WTC11 (cell line): ENCODE results near the gene PTPRS. TPM values are rescaled to one million over a fixed set of nuclear protein-coding genes. Genes with fewer than 3 reads are reported as not detected.

Experiments
- ATAC-seq: fragments of 200-7000 bp; cut with Tn5 transposase; 2 replicates; pipeline ENCODE4 v1.10.0; 2021; ENCODE audit warnings: mild to moderate bottlenecking, moderate library complexity
- CTCF ChIA-PET: fragments of 300-600 bp; sonication (Branson Sonifier 250); formaldehyde crosslinking; loops from one replicate; lab custom pipeline; 2021; ENCODE audit warnings: antibody characterized with exemption; lab: Charles Lee
- POLR2A ChIA-PET: fragments of 350-600 bp; sonication (Branson Sonifier 250); formaldehyde crosslinking; loops from one replicate; lab custom pipeline; 2021; ENCODE audit warnings: antibody characterized with exemption; lab: Charles Lee
- DNase-seq: peaks from one replicate; pipeline ENCODE4 v3.0.0; 2021; ENCODE audit warnings: low spot score
- H3K27ac Mint-ChIP-seq: 2 replicates; pipeline ENCODE4 v1.8.0; 2021; ENCODE audit warnings: mixed read lengths
- H3K27me3 Mint-ChIP-seq: 2 replicates; pipeline ENCODE4 v1.8.0; 2021; ENCODE audit warnings: low read depth, mild to moderate bottlenecking, moderate library complexity, mixed read lengths
- H3K36me3 Mint-ChIP-seq: 2 replicates; pipeline ENCODE4 v1.8.0; 2021; ENCODE audit warnings: mixed read lengths
- H3K4me1 Mint-ChIP-seq: 2 replicates; pipeline ENCODE4 v1.8.0; 2022; ENCODE audit warnings: mixed read lengths
- H3K4me3 Mint-ChIP-seq: 2 replicates; pipeline ENCODE4 v1.8.0; 2021; ENCODE audit warnings: mild to moderate bottlenecking, moderate library complexity, mixed read lengths
- H3K9me3 Mint-ChIP-seq: 2 replicates; pipeline ENCODE4 v1.8.0; 2021; ENCODE audit warnings: mixed read lengths
- ATF1 ChIP-seq: sonication (generic); formaldehyde crosslinking; IDR thresholded peaks from 2 replicates; pipeline ENCODE4 v1.8.1; 2023; ENCODE audit warnings: mild to moderate bottlenecking, moderate library complexity, missing genetic modification reagents
- CBFB ChIP-seq: sonication (generic); formaldehyde crosslinking; IDR thresholded peaks from 2 replicates; pipeline ENCODE4 v1.8.1; 2022; ENCODE audit warnings: mild to moderate bottlenecking, low read depth, missing genetic modification reagents
- CREM ChIP-seq: sonication (generic); formaldehyde crosslinking; IDR thresholded peaks from 2 replicates; pipeline ENCODE4 v1.8.1; 2022; ENCODE audit warnings: mild to moderate bottlenecking, missing genetic modification reagents, moderate library complexity
- E2F5 ChIP-seq: sonication (generic); formaldehyde crosslinking; IDR thresholded peaks from 2 replicates; pipeline ENCODE4 v1.8.1; 2022; ENCODE audit warnings: mild to moderate bottlenecking, moderate library complexity, missing genetic modification reagents
- EMX1 ChIP-seq: fragments of 250-450 bp; sonication (Bioruptor Pico); IDR thresholded peaks from 2 replicates; pipeline ENCODE4 v1.8.0; 2021; ENCODE audit warnings: mild to moderate bottlenecking
- FOXJ3 ChIP-seq: sonication (generic); formaldehyde crosslinking; IDR thresholded peaks from 2 replicates; pipeline ENCODE4 v1.9.0; 2021; ENCODE audit warnings: missing genetic modification reagents, mild to moderate bottlenecking, borderline replicate concordance
- FOXP1 ChIP-seq: sonication (generic); formaldehyde crosslinking; IDR thresholded peaks from 2 replicates; pipeline ENCODE4 v1.8.0; 2022; ENCODE audit warnings: missing genetic modification reagents, mild to moderate bottlenecking, moderate library complexity, borderline replicate concordance
- GTF2I ChIP-seq: fragments of 250-450 bp; sonication (Bioruptor Pico); conservative IDR thresholded peaks from 2 replicates; pipeline ENCODE4 v1.4.0; 2021; ENCODE audit warnings: mild to moderate bottlenecking
- IRF2 ChIP-seq: sonication (generic); formaldehyde crosslinking; IDR thresholded peaks from 2 replicates; pipeline ENCODE4 v1.8.0; 2022; ENCODE audit warnings: low read depth, missing genetic modification reagents, borderline replicate concordance
- MAX ChIP-seq: sonication (generic); formaldehyde crosslinking; IDR thresholded peaks from 2 replicates; pipeline ENCODE4 v1.8.0; 2022; ENCODE audit warnings: mild to moderate bottlenecking, missing genetic modification reagents
- MXD4 ChIP-seq: fragments of 250-450 bp; sonication (Bioruptor Pico); IDR thresholded peaks from 2 replicates; pipeline ENCODE4 v1.8.0; 2021; ENCODE audit warnings: mild to moderate bottlenecking, moderate library complexity, borderline replicate concordance
- NFYB ChIP-seq: sonication (generic); formaldehyde crosslinking; conservative IDR thresholded peaks from 2 replicates; pipeline ENCODE4 v1.8.0; 2022; ENCODE audit warnings: low read depth, missing genetic modification reagents
- NR2C2 ChIP-seq: sonication (generic); formaldehyde crosslinking; IDR thresholded peaks from 2 replicates; pipeline ENCODE4 v1.8.0; 2022; ENCODE audit warnings: mild to moderate bottlenecking, missing genetic modification reagents
- NR3C1 ChIP-seq: sonication (generic); formaldehyde crosslinking; conservative IDR thresholded peaks from 2 replicates; pipeline ENCODE4 v1.8.1; 2023; ENCODE audit warnings: low read depth, mild to moderate bottlenecking, missing genetic modification reagents
- PRRX2 ChIP-seq: fragments of 250-450 bp; sonication (Bioruptor Pico); IDR thresholded peaks from 2 replicates; pipeline ENCODE4 v1.8.0; 2021; ENCODE audit warnings: mild to moderate bottlenecking
- RELA ChIP-seq: sonication (generic); formaldehyde crosslinking; IDR thresholded peaks from 2 replicates; pipeline ENCODE4 v1.8.1; 2022; ENCODE audit warnings: missing genetic modification reagents, mild to moderate bottlenecking, borderline replicate concordance
- SMAD3 ChIP-seq: sonication (generic); formaldehyde crosslinking; IDR thresholded peaks from 2 replicates; pipeline ENCODE4 v1.8.0; 2022; ENCODE audit warnings: missing genetic modification reagents, mild to moderate bottlenecking, borderline replicate concordance
- USF1 ChIP-seq: sonication (generic); formaldehyde crosslinking; IDR thresholded peaks from 2 replicates; pipeline ENCODE4 v1.8.0; 2022; ENCODE audit warnings: mild to moderate bottlenecking, missing genetic modification reagents
- ZNF416 ChIP-seq: fragments of 250-450 bp; sonication (Bioruptor Pico); IDR thresholded peaks from 2 replicates; pipeline ENCODE4 v1.9.0; 2021; ENCODE audit warnings: mild to moderate bottlenecking, inconsistent platforms
- ZNF423 ChIP-seq: fragments of 250-450 bp; sonication (Bioruptor Pico); IDR thresholded peaks from 2 replicates; pipeline ENCODE4 v2.1.2; 2022; ENCODE audit warnings: mild to moderate bottlenecking, moderate library complexity
- total RNA-seq: library from RNA; stranded (reverse); gene quantifications from 3 replicates; pipeline ENCODE4 v1.2.3, GENCODE V29; 2021
- TF ChIP-seq, protein P1 (sequence below): fragments of 250-450 bp; sonication (Bioruptor Pico); IDR thresholded peaks from 2 replicates; pipeline ENCODE4 v1.8.0; 2021; ENCODE audit warnings: mild to moderate bottlenecking
- TF ChIP-seq, protein P2 (sequence below): sonication (generic); formaldehyde crosslinking; conservative IDR thresholded peaks from 2 replicates; pipeline ENCODE4 v1.8.1; 2023; ENCODE audit warnings: mild to moderate bottlenecking, low read depth, missing genetic modification reagents, moderate library complexity

PTPRS gene
- total RNA-seq, 1 experiment from 2014 or later: 201 TPM

GRCh38 chr19:5308451-5309437 lies 31.9 kb downstream of the PTPRS start (continued):
- TF ChIP-seq, protein P1, sequence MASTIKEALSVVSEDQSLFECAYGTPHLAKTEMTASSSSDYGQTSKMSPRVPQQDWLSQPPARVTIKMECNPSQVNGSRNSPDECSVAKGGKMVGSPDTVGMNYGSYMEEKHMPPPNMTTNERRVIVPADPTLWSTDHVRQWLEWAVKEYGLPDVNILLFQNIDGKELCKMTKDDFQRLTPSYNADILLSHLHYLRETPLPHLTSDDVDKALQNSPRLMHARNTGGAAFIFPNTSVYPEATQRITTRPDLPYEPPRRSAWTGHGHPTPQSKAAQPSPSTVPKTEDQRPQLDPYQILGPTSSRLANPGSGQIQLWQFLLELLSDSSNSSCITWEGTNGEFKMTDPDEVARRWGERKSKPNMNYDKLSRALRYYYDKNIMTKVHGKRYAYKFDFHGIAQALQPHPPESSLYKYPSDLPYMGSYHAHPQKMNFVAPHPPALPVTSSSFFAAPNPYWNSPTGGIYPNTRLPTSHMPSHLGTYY (CRISPR knock-in tag): peak; percentile 92
- TF ChIP-seq IRF2 (CRISPR knock-in tag) (no peak), ZNF416 (CRISPR knock-in tag) (peak; percentile 90; the same call in 1 of the 2 replicates), FOXJ3 (no peak), E2F5 (no peak), FOXP1 (CRISPR knock-in tag) (no peak), RELA (no peak)

DNA sequence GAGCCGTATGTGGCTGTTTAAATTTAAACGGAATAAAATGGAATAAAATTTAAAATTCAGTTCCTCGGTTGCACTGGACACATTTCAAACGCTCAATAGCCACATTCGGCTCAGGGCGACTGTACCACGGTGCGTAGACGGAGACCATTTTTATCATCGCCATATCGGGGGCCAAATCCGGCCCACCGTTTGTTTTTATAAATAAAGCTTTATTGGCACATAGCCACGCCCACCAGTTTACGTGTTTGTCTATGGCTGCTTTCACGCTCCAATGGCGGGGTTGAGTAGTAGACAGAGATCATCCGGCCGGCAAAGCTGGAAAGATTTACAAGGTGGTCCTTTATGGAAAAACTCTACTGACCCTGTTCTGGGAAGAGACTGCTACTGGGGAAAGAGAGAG lies 33.0 kb downstream of the PTPRS start:
- ChIA-PET CTCF (interaction anchor here (0.5 kb wide), 1 partner anchor 293 kb away, joined by 5 read pairs; no protein-coding TSS in a partner anchor), POLR2A (no interaction called here)
- DNase-seq: no peak
- Mint-ChIP-seq H3K9me3 (peaks cover 3% of the 10 kb centered on the region), H3K4me1 (peaks cover 20% of the 10 kb centered on the region), H3K4me3 (no peak overlapping the region), H3K27me3 (no peaks in the 10 kb centered on the region)
- TF ChIP-seq SMAD3 (CRISPR knock-in tag) (no peak), USF1 (no peak), EMX1 (CRISPR knock-in tag) (no peak), CREM (CRISPR knock-in tag) (no peak), CBFB (no peak), GTF2I (no peak), MXD4 (CRISPR knock-in tag) (no peak), PRRX2 (CRISPR knock-in tag) (no peak), NR2C2 (CRISPR knock-in tag) (no peak), NFYB (CRISPR knock-in tag) (no peak), ZNF423 (CRISPR knock-in tag) (no peak), NR3C1 (CRISPR knock-in tag) (no peak), ATF1 (CRISPR knock-in tag) (no peak), IRF2 (CRISPR knock-in tag) (no peak), MAX (CRISPR knock-in tag) (no peak)
- TF ChIP-seq, protein P2, sequence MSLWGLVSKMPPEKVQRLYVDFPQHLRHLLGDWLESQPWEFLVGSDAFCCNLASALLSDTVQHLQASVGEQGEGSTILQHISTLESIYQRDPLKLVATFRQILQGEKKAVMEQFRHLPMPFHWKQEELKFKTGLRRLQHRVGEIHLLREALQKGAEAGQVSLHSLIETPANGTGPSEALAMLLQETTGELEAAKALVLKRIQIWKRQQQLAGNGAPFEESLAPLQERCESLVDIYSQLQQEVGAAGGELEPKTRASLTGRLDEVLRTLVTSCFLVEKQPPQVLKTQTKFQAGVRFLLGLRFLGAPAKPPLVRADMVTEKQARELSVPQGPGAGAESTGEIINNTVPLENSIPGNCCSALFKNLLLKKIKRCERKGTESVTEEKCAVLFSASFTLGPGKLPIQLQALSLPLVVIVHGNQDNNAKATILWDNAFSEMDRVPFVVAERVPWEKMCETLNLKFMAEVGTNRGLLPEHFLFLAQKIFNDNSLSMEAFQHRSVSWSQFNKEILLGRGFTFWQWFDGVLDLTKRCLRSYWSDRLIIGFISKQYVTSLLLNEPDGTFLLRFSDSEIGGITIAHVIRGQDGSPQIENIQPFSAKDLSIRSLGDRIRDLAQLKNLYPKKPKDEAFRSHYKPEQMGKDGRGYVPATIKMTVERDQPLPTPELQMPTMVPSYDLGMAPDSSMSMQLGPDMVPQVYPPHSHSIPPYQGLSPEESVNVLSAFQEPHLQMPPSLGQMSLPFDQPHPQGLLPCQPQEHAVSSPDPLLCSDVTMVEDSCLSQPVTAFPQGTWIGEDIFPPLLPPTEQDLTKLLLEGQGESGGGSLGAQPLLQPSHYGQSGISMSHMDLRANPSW (CRISPR knock-in tag): no peak
- TF ChIP-seq, all 79 proteins: peak for 0
- H3K27ac Mint-ChIP-seq: no peak overlapping the region
- H3K36me3 Mint-ChIP-seq: peaks cover 2% of the 10 kb centered on the region
- no peak for ATAC-seq
